ENCODE data around the gene ASTN2. TPM values are rescaled to one million over a fixed set of nuclear protein-coding genes. Genes with fewer than 3 reads are reported as not detected.
"Not testable (repeated sequence)": the region's sequence is repeated elsewhere in the genome, so short reads cannot be mapped to it uniquely, and the experiment has no call there.

ASTN2 gene
- total and polyA plus RNA-seq, 7 donors, result 0.60 to 7.5 (median 2.2) TPM

DNA sequence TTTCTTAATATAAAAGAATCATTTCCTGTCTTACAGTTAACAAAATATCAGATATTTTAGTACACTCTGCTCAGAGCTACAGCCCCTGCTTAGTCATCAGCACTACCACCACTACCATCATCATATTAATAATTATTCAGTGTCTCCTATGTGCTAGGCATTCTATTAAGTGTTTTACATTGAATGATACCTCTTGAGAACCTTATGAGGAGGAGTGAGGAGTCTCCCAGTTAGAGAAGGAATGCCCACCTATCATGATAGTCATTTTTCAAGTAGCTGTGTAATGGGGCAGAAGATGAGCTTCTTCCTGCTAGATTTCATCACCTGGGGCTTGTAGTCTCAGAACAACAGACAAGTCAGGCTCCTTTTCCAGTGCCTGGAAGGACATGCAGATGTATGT, 489.7 kb downstream of the ASTN2 start:
- DNase-seq, result no peak
- TF ChIP-seq CTCF (IDR thresholded peaks at IDR 0.05), result no peak
- no peak for TF ChIP-seq EP300 (IDR thresholded peaks at IDR 0.05)
- TF ChIP-seq POLR2A (IDR thresholded peaks at IDR 0.05), result no peak
- no peak for TF ChIP-seq POLR2AphosphoS5 (IDR thresholded peaks at IDR 0.05)
- H3K36me3 ChIP-seq, result no peaks in the 10 kb centered on the region
- no peaks in the 10 kb centered on the region for H3K4me1 ChIP-seq
- H3K9me3 ChIP-seq, result no peaks in the 10 kb centered on the region
- intact Hi-C loops (cut with DNase I), result no loop called here
- no peak overlapping the region for H3K27ac ChIP-seq
- H3K4me3 ChIP-seq, result no peak overlapping the region
- H3K27me3 ChIP-seq, result no peaks in the 10 kb centered on the region

GRCh38 chr9:116924462-116925110, 490.3 kb downstream of the ASTN2 start:
- Histone ChIP-seq H3K36me3 (no peaks in the 10 kb centered on the region), H3K4me3 (no peak overlapping the region), H3K4me1 (no peaks in the 10 kb centered on the region), H3K9me3 (no peaks in the 10 kb centered on the region), H3K27ac (no peak overlapping the region), H3K27me3 (no peaks in the 10 kb centered on the region)
- 71 to 83% methylated on average over 6 of the region's 6 CpGs for WGBS, 2 donors
- intact Hi-C loops (cut with DNase I), result no loop called here
- no peak for TF ChIP-seq POLR2A (IDR thresholded peaks at IDR 0.05)
- TF ChIP-seq EP300 (IDR thresholded peaks at IDR 0.05), result no peak
- TF ChIP-seq POLR2AphosphoS5 (IDR thresholded peaks at IDR 0.05), result no peak
- no peak for TF ChIP-seq CTCF (IDR thresholded peaks at IDR 0.05)
- DNase-seq, result no peak

GRCh38 chr9:116917895-116918508, 496.9 kb downstream of the ASTN2 start:
- H3K4me3 ChIP-seq; H3K27me3 ChIP-seq; intact Hi-C loops (cut with DNase I); H3K4me1 ChIP-seq; H3K27ac ChIP-seq; DNase-seq; H3K9me3 ChIP-seq; H3K36me3 ChIP-seq: not testable (repeated sequence)
- 89 to 94% methylated on average over 3 of the region's 3 CpGs for WGBS, 2 donors

DNA sequence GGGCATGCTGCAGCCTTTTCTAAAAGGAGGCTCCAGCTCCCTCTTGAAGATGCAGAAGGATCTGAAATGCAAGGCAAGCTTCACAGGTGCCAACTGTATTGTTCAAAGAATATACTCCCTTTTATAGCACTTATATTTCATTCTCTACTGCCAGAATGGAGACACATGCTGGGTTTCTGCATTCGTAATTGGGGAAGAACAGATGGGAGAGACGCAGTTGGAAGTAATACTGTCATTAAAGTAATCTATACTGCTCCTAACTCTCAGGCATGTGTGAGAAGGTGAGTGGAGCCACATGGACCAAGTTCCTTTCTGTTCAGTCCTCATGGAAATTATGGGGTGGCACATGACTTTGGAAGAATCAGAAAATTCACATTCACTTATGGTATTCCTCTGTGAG, 501.3 kb downstream of the ASTN2 start:
- Histone ChIP-seq H3K4me1 (no peaks in the 10 kb centered on the region), H3K4me3 (no peak overlapping the region), H3K9me3 (no peaks in the 10 kb centered on the region), H3K27me3 (no peaks in the 10 kb centered on the region), H3K27ac (no peak overlapping the region), H3K36me3 (no peaks in the 10 kb centered on the region)
- no peak for TF ChIP-seq EP300 (IDR thresholded peaks at IDR 0.05)
- no peak for DNase-seq
- 69 to 72% methylated on average over 2 of the region's 2 CpGs for WGBS, 2 donors
- intact Hi-C loops (cut with DNase I), result no loop called here

GRCh38 chr9:116910201-116910600, 504.7 kb downstream of the ASTN2 start:
- H3K9me3 ChIP-seq, result no peaks in the 10 kb centered on the region
- intact Hi-C loops (cut with DNase I), result no loop called here
- H3K36me3 ChIP-seq, result no peaks in the 10 kb centered on the region
- no peak overlapping the region for H3K27ac ChIP-seq
- no peaks in the 10 kb centered on the region for H3K4me1 ChIP-seq
- H3K27me3 ChIP-seq, result no peaks in the 10 kb centered on the region
- TF ChIP-seq EP300 (IDR thresholded peaks at IDR 0.05) (no peak), POLR2AphosphoS5 (IDR thresholded peaks at IDR 0.05) (no peak), POLR2A (IDR thresholded peaks at IDR 0.05) (no peak), CTCF (IDR thresholded peaks at IDR 0.05) (no peak)
- 72 to 82% methylated on average over 10 of the region's 10 CpGs for WGBS, 2 donors
- H3K4me3 ChIP-seq, result no peak overlapping the region
- no peak for DNase-seq

DNA sequence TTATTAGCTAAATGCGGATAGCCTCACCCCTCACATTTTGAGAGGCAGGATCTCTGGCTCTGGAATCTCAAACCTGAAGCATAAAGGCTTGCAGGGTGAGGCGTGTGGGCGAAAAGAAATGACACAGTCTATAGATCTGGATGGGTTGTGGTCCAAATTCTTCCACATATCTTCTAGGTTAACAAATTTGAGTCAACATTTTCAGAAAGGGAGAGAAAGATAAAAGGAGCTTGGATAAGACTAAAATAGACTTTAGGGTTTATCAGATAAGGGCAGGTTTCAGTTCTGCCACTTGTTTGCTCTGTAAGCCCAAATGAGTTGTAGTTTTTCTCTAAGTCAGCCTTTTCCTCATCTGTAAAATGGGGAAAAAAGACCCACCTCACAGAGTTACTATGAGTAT, 506.9 kb downstream of the ASTN2 start:
- TF ChIP-seq EP300 (IDR thresholded peaks at IDR 0.05), result no peak
- no peak for TF ChIP-seq POLR2AphosphoS5 (IDR thresholded peaks at IDR 0.05)
- TF ChIP-seq POLR2A (IDR thresholded peaks at IDR 0.05), result no peak
- TF ChIP-seq CTCF (IDR thresholded peaks at IDR 0.05), result no peak
- Histone ChIP-seq H3K4me3 (no peak overlapping the region), H3K36me3 (no peaks in the 10 kb centered on the region), H3K4me1 (no peaks in the 10 kb centered on the region), H3K9me3 (no peaks in the 10 kb centered on the region), H3K27ac (no peak overlapping the region), H3K27me3 (no peaks in the 10 kb centered on the region)
- intact Hi-C loops (cut with DNase I), result no loop called here
- DNase-seq, result no peak
- WGBS, 2 donors, result 73 to 86% methylated on average over 3 of the region's 3 CpGs

Data from sigmoid colon (tissue), 7 donors.